ENCODE measurements around the gene SUMF1.

GRCh38 chr3:4426782-4427344 is 40.2 kb downstream of the SUMF1 start:
- TF ChIP-seq CTCF (IDR thresholded peaks at IDR 0.05) (no peak), EZH2 (IDR thresholded peaks at IDR 0.05; ENCODE audit: borderline replicate concordance, insufficient read depth, low read depth, low read length, poor library complexity, severe bottlenecking) (no peak)
